ENCODE data around the gene KIF15.

DNA sequence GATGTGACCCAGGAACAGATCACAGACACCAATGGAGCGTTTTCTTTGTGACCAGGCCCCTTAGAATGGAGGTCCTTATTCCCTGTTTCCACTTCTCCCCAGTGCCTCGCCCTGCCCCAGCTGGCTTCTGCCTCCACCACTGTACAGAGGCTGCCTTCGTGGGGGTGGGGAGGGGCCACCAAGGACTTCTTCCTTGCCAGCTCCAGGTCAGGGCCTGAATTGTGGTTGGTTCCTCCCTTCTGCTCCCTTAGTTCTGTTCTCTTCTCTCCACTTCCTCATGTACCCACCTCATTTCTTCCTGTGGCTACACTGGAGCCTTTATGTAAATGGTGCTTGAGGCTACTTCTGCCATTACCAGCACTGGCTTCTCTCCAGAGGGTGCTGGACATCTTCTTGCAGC lies 129.3 kb downstream of the KIF15 start:
- TF ChIP-seq, protein P1, sequence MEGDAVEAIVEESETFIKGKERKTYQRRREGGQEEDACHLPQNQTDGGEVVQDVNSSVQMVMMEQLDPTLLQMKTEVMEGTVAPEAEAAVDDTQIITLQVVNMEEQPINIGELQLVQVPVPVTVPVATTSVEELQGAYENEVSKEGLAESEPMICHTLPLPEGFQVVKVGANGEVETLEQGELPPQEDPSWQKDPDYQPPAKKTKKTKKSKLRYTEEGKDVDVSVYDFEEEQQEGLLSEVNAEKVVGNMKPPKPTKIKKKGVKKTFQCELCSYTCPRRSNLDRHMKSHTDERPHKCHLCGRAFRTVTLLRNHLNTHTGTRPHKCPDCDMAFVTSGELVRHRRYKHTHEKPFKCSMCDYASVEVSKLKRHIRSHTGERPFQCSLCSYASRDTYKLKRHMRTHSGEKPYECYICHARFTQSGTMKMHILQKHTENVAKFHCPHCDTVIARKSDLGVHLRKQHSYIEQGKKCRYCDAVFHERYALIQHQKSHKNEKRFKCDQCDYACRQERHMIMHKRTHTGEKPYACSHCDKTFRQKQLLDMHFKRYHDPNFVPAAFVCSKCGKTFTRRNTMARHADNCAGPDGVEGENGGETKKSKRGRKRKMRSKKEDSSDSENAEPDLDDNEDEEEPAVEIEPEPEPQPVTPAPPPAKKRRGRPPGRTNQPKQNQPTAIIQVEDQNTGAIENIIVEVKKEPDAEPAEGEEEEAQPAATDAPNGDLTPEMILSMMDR (IDR thresholded peaks at IDR 0.05) = no peak
- TF ChIP-seq EP300 (IDR thresholded peaks at IDR 0.05) = no peak
